Effector CD8-positive, alpha-beta T cell (primary cell): ENCODE measurements around the gene IDH3A.

Experiments used
- DNase-seq: peaks from one replicate; lab custom pipeline; 2025; lab: John Stamatoyannopoulos, UW

The IDH3A gene

GRCh38 chr15:78167227-78167888, 18.2 kb downstream of the IDH3A start:
- DNase-seq, result no peak

GRCh38 chr15:78168608-78169007, 19.4 kb downstream of the IDH3A start:
- no peak for DNase-seq

GRCh38 chr15:78170848-78171773, 21.9 kb downstream of the IDH3A start:
- DNase-seq, result no peak

DNA sequence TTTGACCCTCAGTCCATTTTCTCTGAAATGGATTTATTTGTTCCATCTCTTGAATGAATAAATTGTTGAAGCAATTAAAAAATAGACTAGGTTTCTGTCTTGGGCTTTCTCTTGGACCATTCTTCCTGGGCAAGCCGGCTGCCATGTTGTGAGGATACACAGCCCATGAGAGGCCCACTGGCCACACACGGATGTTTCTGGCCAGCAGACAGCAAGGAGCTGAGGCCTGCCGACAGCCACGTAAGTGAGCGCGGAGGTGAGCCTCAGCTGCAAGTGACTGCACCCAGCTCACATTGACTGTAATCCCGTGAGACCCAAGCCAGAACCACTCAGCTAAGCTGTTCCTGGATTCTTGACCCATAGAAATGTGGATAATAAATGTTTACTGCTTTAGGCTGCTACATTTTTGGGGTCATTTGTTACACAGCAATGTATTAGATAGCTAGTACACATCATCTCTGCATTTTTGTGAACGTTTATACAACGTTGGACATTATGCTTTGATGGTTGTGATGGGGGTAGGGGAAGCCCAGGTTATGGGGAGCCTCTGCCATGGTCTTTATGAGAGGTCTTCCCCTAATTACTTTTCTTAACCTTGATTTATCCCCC, 22.8 kb downstream of the IDH3A start:
- no peak for DNase-seq

GRCh38 chr15:78174401-78174800, 25.2 kb downstream of the IDH3A start:
- DNase-seq, result no peak

DNA sequence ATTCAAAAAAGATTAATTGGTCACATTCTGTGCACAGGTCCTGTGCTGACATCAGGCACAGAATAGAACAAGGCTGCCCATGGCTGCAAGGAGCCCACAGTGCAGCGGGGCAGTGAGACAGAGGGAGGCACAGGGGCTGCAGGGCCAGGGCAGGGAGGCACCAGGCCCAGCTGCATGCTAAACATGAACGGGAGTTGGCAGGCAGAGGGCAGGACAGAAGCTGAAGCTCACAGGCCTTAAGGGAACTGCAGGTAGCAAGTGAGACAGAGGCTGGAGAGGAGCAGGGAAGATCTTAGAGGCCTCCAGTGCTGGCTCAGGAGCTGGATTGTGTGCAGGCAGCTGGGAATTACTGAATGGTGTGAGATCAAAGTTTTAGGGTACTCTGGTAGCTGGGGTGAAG, 26.2 kb downstream of the IDH3A start:
- no peak for DNase-seq

- DNase-seq, result no peak
Observed at GRCh38 chr15:78177447-78177873, 28.3 kb downstream of the IDH3A start.

GRCh38 chr15:78178064-78178463, 28.9 kb downstream of the IDH3A start:
- DNase-seq, result no peak

DNA sequence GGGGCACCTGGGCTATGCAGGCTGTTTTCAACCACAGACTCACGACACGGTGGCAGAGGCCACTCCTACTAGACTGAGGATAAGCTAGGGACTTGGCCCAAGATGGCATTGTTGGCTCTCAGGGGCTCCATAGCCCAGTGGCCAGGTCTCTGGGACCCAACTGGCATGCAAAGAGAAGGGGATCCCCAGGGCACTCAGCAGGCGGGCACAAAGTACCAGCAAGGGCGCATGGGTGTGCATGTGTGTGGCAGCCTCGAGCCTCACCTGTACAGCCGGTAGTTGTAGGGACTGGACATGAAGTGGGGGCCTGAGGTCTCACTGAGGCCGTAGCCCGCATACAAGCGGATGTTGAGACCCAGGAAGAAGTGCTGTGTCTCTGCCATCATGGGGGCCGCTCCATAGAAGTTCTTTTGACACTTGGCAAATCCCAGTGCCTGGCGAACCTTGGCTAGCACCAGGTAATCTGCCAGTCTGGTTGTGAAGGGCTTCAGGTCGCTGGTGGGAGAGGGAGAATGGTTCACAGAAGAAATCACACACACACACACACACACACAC, 30.2 kb downstream of the IDH3A start:
- no peak for DNase-seq

GRCh38 chr15:78179906-78180305, 30.7 kb downstream of the IDH3A start:
- DNase-seq, result no peak

DNA sequence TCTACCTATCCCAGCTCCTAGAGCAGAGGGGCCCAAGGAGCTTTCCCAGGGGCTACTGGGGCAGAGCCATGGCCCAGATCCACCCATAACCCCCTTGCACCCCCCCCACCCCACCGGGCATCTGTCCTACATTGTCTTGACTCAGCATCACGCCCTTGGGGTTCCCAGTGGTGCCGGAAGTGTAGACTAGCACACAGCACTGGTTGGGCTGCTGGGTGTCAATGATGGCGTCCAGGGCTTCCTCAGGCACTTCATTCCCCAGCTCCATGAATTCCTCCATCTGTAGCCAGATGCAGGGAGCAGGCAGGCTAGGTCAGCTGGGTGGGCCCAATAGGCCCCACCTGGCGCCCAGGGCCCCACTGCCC, 33.2 kb downstream of the IDH3A start:
- DNase-seq, result no peak

- no peak for DNase-seq
Observed at GRCh38 chr15:78182821-78183220, 33.7 kb downstream of the IDH3A start.

GRCh38 chr15:78192826-78193594, 43.8 kb downstream of the IDH3A start:
- no peak for DNase-seq

DNA sequence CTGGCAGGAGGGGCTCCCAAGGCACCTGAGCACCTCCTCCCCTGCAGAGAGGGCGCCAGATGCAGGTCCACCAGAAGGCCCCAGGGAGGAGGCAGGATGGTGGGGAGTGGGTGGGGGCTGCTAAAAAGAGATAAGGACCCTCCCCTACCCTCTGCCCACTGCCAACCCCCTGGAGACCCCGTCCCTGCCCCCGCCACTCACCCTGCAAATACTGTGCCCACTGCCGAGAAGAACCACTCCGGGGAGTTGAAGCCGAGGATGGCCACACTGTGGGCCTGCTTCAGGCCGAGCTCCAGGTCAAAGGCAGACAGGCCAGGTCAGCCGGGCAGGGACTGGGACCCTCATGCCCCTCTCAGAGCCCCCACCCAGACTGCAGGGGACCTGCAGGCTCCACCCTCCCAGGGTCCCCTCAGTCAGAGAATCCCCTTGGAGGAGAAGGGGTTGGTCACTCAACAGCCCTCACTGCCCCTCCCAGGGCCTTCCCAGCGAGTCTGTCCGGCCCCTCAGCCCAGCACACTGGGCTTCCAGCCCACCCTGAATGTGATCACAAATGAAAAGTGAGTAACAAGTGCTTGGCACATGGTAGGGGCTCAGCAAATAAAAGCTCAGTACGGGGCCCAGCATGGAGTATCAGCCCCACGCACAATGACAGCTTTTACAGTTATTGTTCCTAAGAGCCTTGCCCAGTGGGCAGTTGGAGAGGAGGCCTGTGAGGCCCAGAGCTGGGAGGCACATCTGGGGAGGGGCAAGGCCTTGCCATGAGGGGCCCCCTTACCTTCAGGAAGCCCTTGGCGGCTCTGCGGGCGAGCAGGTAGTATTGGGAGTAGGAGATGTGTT, 44.8 kb downstream of the IDH3A start:
- no peak for DNase-seq

- DNase-seq, result no peak
Observed at GRCh38 chr15:78194568-78194925, 45.4 kb downstream of the IDH3A start.

GRCh38 chr15:78195735-78196201, 46.6 kb downstream of the IDH3A start:
- peak; percentile 20 for DNase-seq

- no peak for DNase-seq
Observed at GRCh38 chr15:78197632-78198031, 48.5 kb downstream of the IDH3A start.

DNA sequence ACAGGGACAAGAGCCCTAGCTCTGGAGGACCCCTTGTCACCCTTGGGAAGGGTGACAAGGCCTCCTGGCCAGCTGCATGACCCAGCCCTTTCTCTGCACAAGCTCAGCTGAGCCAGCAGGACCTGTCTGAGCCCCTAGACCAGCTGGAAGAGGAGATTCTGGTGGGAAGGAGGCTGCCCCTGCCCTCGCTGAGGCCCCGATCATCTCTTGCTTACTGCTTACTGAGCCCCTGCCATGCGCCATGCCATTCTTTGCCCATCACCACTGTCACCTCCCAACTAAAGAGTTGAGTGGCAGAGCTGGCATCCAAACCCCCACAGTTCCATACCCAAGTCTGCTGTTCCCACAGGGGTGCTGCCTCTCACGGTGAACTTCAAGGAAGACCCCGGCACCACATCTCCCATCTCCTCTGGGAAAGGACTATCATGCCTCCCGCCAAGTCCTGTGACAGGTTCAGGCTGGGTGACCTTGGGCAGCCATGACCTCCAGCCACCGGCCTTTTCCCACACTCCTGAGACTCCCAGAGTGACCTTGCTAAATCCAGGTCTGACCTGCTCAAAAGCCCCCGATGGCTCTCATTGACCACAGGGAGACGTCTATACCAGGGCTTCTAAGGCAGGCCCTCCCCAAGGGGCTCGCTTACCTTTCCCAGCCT, 51.2 kb downstream of the IDH3A start:
- DNase-seq, result no peak

- no peak for DNase-seq
Observed at GRCh38 chr15:78201281-78202190, 52.4 kb downstream of the IDH3A start.
